Naive thymus-derived CD4-positive, alpha-beta T cell (primary cell): ENCODE measurements around the gene SRMS. TPM values are rescaled to one million over a fixed set of nuclear protein-coding genes. Genes with fewer than 3 reads are reported as not detected.

Experiments
- ATAC-seq: fragments of 150-1000 bp; cut with Tn5 transposase; 2 replicates; pipeline ENCODE4 v1.10.0; 2021; ENCODE audit warnings: mild to moderate bottlenecking, moderate library complexity
- CTCF ChIA-PET: fragments of 350-600 bp; sonication (Branson Sonifier 250); formaldehyde crosslinking; loops from one replicate; lab custom pipeline; 2021; ENCODE audit warnings: antibody characterized with exemption; lab: Charles Lee
- POLR2A ChIA-PET: fragments of 350-600 bp; sonication (Branson Sonifier 250); formaldehyde crosslinking; loops from one replicate; lab custom pipeline; 2021; ENCODE audit warnings: antibody characterized with exemption, inconsistent platforms; lab: Charles Lee
- DNase-seq, 9 donors: peaks; one replicate each; pipeline versions ENCODE4 v3.0.0 to v3.0.0-alpha.2; 2020 to 2022; ENCODE audit warnings: mixed read lengths in 1 of 9
- H3K27ac ChIP-seq: one replicate; pipeline ENCODE4 v1.7.0; 2013; ENCODE audit warnings: mild to moderate bottlenecking, low read depth, low read length, moderate library complexity
- H3K27me3 ChIP-seq, 2 donors: one replicate each; pipeline ENCODE4 v1.7.0; 2013; ENCODE audit warnings: low read length in 2 of 2, mild to moderate bottlenecking in 2 of 2, moderate library complexity in 2 of 2; ENCODE audit not compliant: control insufficient read depth in 2 of 2, insufficient read depth in 2 of 2
- H3K36me3 ChIP-seq, 3 experiments: 1 replicate in 2 of 3; 2 replicates in 1 of 3; pipeline ENCODE4 v1.7.0; 2013; ENCODE audit warnings: low read length in 3 of 3, mild to moderate bottlenecking in 3 of 3, moderate library complexity in 1 of 3; ENCODE audit not compliant: insufficient read depth in 3 of 3, control insufficient read depth in 2 of 3
- H3K4me1 ChIP-seq, 2 donors: one replicate each; pipeline ENCODE4 v1.7.0; 2013; ENCODE audit warnings: low read length in 2 of 2, mild to moderate bottlenecking in 2 of 2, moderate library complexity in 1 of 2; ENCODE audit not compliant: control insufficient read depth in 2 of 2, insufficient read depth in 2 of 2
- H3K4me3 ChIP-seq: 2 replicates; pipeline ENCODE4 v1.7.0; 2013; ENCODE audit warnings: mild to moderate bottlenecking, low read length
- H3K9me3 ChIP-seq, 3 experiments: 1 replicate in 2 of 3; 2 replicates in 1 of 3; pipeline ENCODE4 v1.7.0; 2013; ENCODE audit warnings: low read length in 3 of 3; ENCODE audit not compliant: control insufficient read depth in 2 of 3
- H3K27ac Mint-ChIP-seq, 9 donors: one replicate each; pipeline ENCODE4 v1.8.0; 2020 to 2022; ENCODE audit warnings: mixed read lengths in 9 of 9, mild to moderate bottlenecking in 8 of 9, moderate library complexity in 5 of 9, inconsistent platforms in 2 of 9
- H3K27me3 Mint-ChIP-seq, 5 donors: one replicate each; pipeline ENCODE4 v1.8.0; 2021 to 2022; ENCODE audit warnings: mixed read lengths in 5 of 5, mild to moderate bottlenecking in 1 of 5
- H3K36me3 Mint-ChIP-seq, 5 donors: one replicate each; pipeline ENCODE4 v1.8.0; 2020 to 2022; ENCODE audit warnings: mixed read lengths in 5 of 5, mild to moderate bottlenecking in 3 of 5, inconsistent platforms in 1 of 5
- H3K4me1 Mint-ChIP-seq, 7 donors: one replicate each; pipeline ENCODE4 v1.8.0; 2020 to 2022; ENCODE audit warnings: mixed read lengths in 7 of 7, mild to moderate bottlenecking in 3 of 7, inconsistent platforms in 1 of 7
- H3K4me3 Mint-ChIP-seq, 10 donors: one replicate each; pipeline ENCODE4 v1.8.0; 2020 to 2022; ENCODE audit warnings: mild to moderate bottlenecking in 10 of 10, mixed read lengths in 10 of 10, moderate library complexity in 6 of 10, inconsistent platforms in 2 of 10
- H3K9me3 Mint-ChIP-seq, 11 donors: one replicate each; pipeline ENCODE4 v1.8.0; 2020 to 2022; ENCODE audit warnings: mixed read lengths in 11 of 11, mild to moderate bottlenecking in 4 of 11, inconsistent platforms in 1 of 11, moderate library complexity in 1 of 11
- intact Hi-C, 2 donors: fragments of 100-400 bp; cut with micrococcal nuclease; formaldehyde crosslinking; loops; one replicate each; pipeline ENCODE4 v1.15.1; 2023
- polyA plus RNA-seq, 2 donors: library from polyadenylated mRNA; unstranded; fragments of 300-500 nt; fragmentation: Illumina TruSeq; gene quantifications; one replicate each; pipeline ENCODE4 v1.2.3, GENCODE V29; 2021
- total RNA-seq, 6 experiments: library from RNA in 5 of 6; stranded (reverse) in 5 of 6; gene quantifications; 1 replicate in 5 of 6; 2 replicates in 1 of 6; pipeline ENCODE4 v1.2.3 and lab custom pipeline; 2021 to 2026

Gene SRMS
- total and polyA plus RNA-seq, 7 experiments from 2014 or later: 0.24 TPM; not detected in 6

- Mint-ChIP-seq H3K27ac (no peak overlapping the region), H3K4me3 (peak overlapping the region in 3 of 10 donors; percentile 23 to 69 (median 29)), H3K9me3 (peaks cover 0 to 19% (median 8%) of the 10 kb centered on the region in 11 donors), H3K4me1 (peaks cover 0 to 7% (median 0%) of the 10 kb centered on the region in 7 donors), H3K27me3 (peaks cover 6 to 43% (median 9%) of the 10 kb centered on the region in 5 donors), H3K36me3 (peaks cover 0 to 9% (median 5%) of the 10 kb centered on the region in 5 donors)
- DNase-seq: no peak
- Histone ChIP-seq H3K27ac (no peak overlapping the region), H3K9me3 (peaks cover 0 to 17% (median 0%) of the 10 kb centered on the region in 3 experiments), H3K4me3 (no peak overlapping the region), H3K36me3 (no peaks in the 10 kb centered on the region), H3K4me1 (peaks cover 0 to 2% of the 10 kb centered on the region in 2 donors), H3K27me3 (no peaks in the 10 kb centered on the region)
- POLR2A ChIA-PET: no interaction called here
- ATAC-seq: no peak
- intact Hi-C loops: no loop called here
- CTCF ChIA-PET: no interaction called here
Observed at GRCh38 chr20:63500151-63500901, 47.2 kb downstream of the SRMS start.

GRCh38 chr20:63499338-63499969 is 48.1 kb downstream of the SRMS start:
- no peak for ATAC-seq

DNA sequence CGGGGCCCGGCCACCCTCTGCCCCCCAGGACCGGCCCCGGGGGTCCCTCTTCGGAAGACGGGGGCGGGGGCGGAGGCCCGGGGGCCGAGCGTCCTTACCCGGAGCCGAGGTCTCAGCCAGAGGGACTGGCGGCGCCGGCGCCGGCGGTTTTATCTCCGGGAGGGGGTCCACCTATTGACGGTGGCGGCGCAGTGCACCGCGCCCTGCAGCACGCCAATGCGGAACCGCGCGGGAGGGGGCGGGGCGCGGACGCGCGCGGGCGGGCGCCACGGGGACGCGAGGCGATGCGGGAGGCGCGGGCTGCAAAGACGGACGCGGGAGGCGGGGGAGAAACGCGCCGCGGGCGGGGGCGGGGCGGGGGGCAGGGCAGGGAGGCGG is 48.6 kb downstream of the SRMS start, which contains the start of gene EEF1A2:
Gene EEF1A2 (minus strand): TSS at position 124 of the 378 bp plus-strand sequence. CDS start 1,320 bp downstream, outside the sequence.
- Mint-ChIP-seq H3K4me1 (peaks cover 0 to 7% (median 0%) of the 10 kb centered on the region in 7 donors), H3K27me3 (peaks cover 0 to 34% (median 6%) of the 10 kb centered on the region in 5 donors), H3K27ac (no peak within 1 kb of the TSS), H3K4me3 (peak within 1 kb of the TSS in 5 of 10 donors; percentile 23 to 69 (median 49)), H3K9me3 (peaks cover 0 to 5% (median under 1%) of the 10 kb centered on the region in 11 donors), H3K36me3 (peaks cover 0 to under 1% (median 0%) of the 10 kb centered on the region in 5 donors)
- DNase-seq (peak; percentile 46 to 62 (median 59)), ATAC-seq (peak; percentile 82)
- CTCF ChIA-PET: no interaction called here
- no peak within 1 kb of the TSS for H3K4me3 ChIP-seq
- POLR2A ChIA-PET: no interaction called here
- intact Hi-C loops: no loop called here
- no peak within 1 kb of the TSS for H3K27ac ChIP-seq
- H3K27me3 ChIP-seq: no peaks in the 10 kb centered on the region
- peaks cover 0 to 2% of the 10 kb centered on the region in 2 donors for H3K4me1 ChIP-seq
- H3K36me3 ChIP-seq: no peaks in the 10 kb centered on the region
- peaks cover 0 to 3% (median 0%) of the 10 kb centered on the region in 3 experiments for H3K9me3 ChIP-seq

More at GRCh38 chr20:63499338-63499969, 48.1 kb downstream of the SRMS start:
- Histone ChIP-seq H3K36me3 (no peaks in the 10 kb centered on the region), H3K27me3 (no peaks in the 10 kb centered on the region), H3K27ac (no peak overlapping the region), H3K4me1 (peaks cover 0 to 2% of the 10 kb centered on the region in 2 donors), H3K4me3 (no peak overlapping the region), H3K9me3 (peaks cover 0 to 8% (median 0%) of the 10 kb centered on the region in 3 experiments)
- Mint-ChIP-seq H3K27ac (no peak overlapping the region), H3K36me3 (peaks cover 0 to 3% (median 0%) of the 10 kb centered on the region in 5 donors), H3K9me3 (peaks cover 0 to 10% (median 3%) of the 10 kb centered on the region in 11 donors), H3K4me3 (peak overlapping the region in 3 of 10 donors; percentile 23 to 69 (median 53)), H3K4me1 (peaks cover 0 to 7% (median 0%) of the 10 kb centered on the region in 7 donors), H3K27me3 (peaks cover 0 to 37% (median 9%) of the 10 kb centered on the region in 5 donors)
- intact Hi-C loops: no loop called here
- DNase-seq: no peak
- ChIA-PET POLR2A (no interaction called here), CTCF (no interaction called here)

- Mint-ChIP-seq H3K27ac (no peak overlapping the region), H3K4me3 (peak overlapping the region in 4 of 10 donors; percentile 13 to 69 (median 46)), H3K27me3 (peaks cover 0 to 31% (median 4%) of the 10 kb centered on the region in 5 donors), H3K4me1 (peaks cover 0 to 7% (median 0%) of the 10 kb centered on the region in 7 donors), H3K9me3 (no peaks in the 10 kb centered on the region), H3K36me3 (no peaks in the 10 kb centered on the region)
- H3K9me3 ChIP-seq: no peaks in the 10 kb centered on the region
- peaks cover 0 to 2% of the 10 kb centered on the region in 2 donors for H3K4me1 ChIP-seq
- DNase-seq (no peak), ATAC-seq (no peak)
- intact Hi-C loops: loop anchor here in 1 of 2 donors (2.0 kb wide), 1 partner anchor 367 kb away; the partner anchor contains the start of gene TPD52L2
- POLR2A ChIA-PET: no interaction called here
- CTCF ChIA-PET: no interaction called here
- H3K27ac ChIP-seq: no peak overlapping the region
- no peak overlapping the region for H3K4me3 ChIP-seq
- no peaks in the 10 kb centered on the region for H3K36me3 ChIP-seq
- no peaks in the 10 kb centered on the region for H3K27me3 ChIP-seq
Observed at GRCh38 chr20:63497946-63498935, 49.3 kb downstream of the SRMS start.

DNA sequence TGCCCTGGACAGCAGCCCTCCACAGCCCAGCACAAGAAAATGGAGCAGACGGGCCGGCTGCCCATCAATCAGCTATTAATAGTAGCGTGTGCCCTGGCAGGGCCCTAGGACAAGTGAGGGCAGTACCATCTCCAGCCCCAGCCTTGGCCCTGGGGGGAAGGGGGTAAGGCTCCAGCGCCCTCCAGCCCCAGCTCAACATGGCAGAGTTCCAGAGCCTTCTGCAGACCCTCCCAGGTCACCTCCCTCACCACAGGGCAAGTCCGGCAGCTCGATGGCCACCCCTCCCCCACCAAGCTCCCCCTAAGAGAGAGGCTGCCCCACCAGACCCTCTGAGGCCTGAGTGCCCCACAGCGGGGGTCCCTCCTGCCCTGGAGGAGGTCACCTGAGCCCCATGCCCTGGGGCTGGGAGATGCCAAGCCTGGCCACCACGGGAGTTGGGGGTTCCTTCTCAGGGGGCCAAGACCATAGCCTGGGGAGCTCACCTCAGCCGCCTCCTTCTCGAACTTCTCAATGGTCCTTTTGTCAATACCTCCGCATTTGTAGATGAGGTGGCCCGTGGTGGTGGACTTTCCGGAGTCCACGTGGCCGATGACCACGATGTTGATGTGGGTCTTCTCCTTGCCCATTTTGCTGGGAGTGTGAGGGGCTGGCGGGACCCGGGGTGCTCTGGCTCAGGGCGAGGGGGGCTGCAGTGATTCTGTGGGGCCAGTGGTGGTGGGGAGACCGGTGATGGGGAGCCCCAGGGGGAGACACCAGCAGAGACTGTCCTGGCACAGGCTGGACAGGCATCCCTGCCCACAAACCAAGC is 50.2 kb downstream of the SRMS start:
- intact Hi-C loops: loop anchor here in 1 of 2 donors (2.0 kb wide), 1 partner anchor 367 kb away; the partner anchor contains the start of gene TPD52L2
- ATAC-seq: no peak

More for the DNA sequence above, 50.2 kb downstream of the SRMS start:
- Mint-ChIP-seq H3K27me3 (peaks cover 0 to 31% (median 6%) of the 10 kb centered on the region in 5 donors), H3K4me3 (peak overlapping the region in 5 of 10 donors; percentile 3 to 65 (median 58)), H3K4me1 (peaks cover 0 to 7% (median 0%) of the 10 kb centered on the region in 7 donors), H3K9me3 (peaks cover 0 to 5% (median 0%) of the 10 kb centered on the region in 11 donors), H3K36me3 (no peaks in the 10 kb centered on the region), H3K27ac (no peak overlapping the region)
- Histone ChIP-seq H3K4me1 (peaks cover 0 to 2% of the 10 kb centered on the region in 2 donors), H3K27ac (no peak overlapping the region), H3K9me3 (no peaks in the 10 kb centered on the region), H3K36me3 (no peaks in the 10 kb centered on the region), H3K27me3 (no peaks in the 10 kb centered on the region), H3K4me3 (no peak overlapping the region)
- ChIA-PET CTCF (interaction anchor here (0.7 to 1.9 kb wide), 3 partner anchors 21 to 586 kb away, joined by 3 to 8 read pairs (median 3); partner anchors contain the start of gene PPDPF), POLR2A (interaction anchor here (0.6 to 1.9 kb wide), 3 partner anchors 11 to 40 kb away, joined by 3 to 22 read pairs (median 4); partner anchors contain the start of genes PPDPF and PTK6)
- no peak for DNase-seq
